GM12874 (cell line): ENCODE results near the gene TECR.

Experiments used
- TF ChIP-seq, protein P1 (sequence below): IDR thresholded peaks from 2 replicates; pipeline ENCODE4 v1.5.1; 2011; ENCODE audit warnings: low read depth, mild to moderate bottlenecking, control low read depth, low read length, moderate library complexity; ENCODE audit not compliant: insufficient read depth

Gene TECR

GRCh38 chr19:14556662-14557188 is 27.3 kb downstream of the TECR start:
- TF ChIP-seq, protein P1, sequence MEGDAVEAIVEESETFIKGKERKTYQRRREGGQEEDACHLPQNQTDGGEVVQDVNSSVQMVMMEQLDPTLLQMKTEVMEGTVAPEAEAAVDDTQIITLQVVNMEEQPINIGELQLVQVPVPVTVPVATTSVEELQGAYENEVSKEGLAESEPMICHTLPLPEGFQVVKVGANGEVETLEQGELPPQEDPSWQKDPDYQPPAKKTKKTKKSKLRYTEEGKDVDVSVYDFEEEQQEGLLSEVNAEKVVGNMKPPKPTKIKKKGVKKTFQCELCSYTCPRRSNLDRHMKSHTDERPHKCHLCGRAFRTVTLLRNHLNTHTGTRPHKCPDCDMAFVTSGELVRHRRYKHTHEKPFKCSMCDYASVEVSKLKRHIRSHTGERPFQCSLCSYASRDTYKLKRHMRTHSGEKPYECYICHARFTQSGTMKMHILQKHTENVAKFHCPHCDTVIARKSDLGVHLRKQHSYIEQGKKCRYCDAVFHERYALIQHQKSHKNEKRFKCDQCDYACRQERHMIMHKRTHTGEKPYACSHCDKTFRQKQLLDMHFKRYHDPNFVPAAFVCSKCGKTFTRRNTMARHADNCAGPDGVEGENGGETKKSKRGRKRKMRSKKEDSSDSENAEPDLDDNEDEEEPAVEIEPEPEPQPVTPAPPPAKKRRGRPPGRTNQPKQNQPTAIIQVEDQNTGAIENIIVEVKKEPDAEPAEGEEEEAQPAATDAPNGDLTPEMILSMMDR = peak; percentile 99

GRCh38 chr19:14558370-14559066 is 29.1 kb downstream of the TECR start:
- TF ChIP-seq, protein P1 = no peak

GRCh38 chr19:14559916-14560775 is 30.8 kb downstream of the TECR start:
- TF ChIP-seq, protein P1 = no peak

GRCh38 chr19:14560776-14561108 is 31.3 kb downstream of the TECR start:
- TF ChIP-seq, protein P1 = no peak

GRCh38 chr19:14561249-14561648 is 31.9 kb downstream of the TECR start:
- TF ChIP-seq, protein P1 = no peak

DNA sequence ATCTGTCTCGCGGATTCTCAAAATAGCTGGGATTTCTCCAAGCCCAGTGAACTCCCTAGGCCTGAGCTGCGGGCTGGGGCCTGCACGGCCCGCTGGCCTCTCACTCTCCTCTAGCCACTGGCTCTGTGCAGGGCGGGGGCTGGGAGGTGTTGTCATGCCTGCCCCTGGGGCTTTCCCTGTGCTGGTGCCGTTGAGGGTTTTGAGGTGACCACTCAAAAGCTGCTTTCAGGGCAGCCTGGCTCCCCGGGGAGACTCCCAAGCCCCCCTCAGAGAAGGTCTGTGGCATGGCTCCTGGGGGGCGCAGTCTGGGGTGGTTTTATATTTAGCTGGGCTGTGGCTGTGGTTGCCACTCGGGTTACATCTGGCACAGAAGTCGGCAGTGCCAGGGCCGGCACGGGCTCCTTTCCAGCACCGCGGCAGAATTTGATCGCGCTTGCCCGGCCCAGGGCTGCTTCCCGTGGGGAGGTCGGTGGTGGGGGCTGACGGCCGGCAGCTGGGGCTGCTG is 32.5 kb downstream of the TECR start:
- TF ChIP-seq, protein P1 = no peak

DNA sequence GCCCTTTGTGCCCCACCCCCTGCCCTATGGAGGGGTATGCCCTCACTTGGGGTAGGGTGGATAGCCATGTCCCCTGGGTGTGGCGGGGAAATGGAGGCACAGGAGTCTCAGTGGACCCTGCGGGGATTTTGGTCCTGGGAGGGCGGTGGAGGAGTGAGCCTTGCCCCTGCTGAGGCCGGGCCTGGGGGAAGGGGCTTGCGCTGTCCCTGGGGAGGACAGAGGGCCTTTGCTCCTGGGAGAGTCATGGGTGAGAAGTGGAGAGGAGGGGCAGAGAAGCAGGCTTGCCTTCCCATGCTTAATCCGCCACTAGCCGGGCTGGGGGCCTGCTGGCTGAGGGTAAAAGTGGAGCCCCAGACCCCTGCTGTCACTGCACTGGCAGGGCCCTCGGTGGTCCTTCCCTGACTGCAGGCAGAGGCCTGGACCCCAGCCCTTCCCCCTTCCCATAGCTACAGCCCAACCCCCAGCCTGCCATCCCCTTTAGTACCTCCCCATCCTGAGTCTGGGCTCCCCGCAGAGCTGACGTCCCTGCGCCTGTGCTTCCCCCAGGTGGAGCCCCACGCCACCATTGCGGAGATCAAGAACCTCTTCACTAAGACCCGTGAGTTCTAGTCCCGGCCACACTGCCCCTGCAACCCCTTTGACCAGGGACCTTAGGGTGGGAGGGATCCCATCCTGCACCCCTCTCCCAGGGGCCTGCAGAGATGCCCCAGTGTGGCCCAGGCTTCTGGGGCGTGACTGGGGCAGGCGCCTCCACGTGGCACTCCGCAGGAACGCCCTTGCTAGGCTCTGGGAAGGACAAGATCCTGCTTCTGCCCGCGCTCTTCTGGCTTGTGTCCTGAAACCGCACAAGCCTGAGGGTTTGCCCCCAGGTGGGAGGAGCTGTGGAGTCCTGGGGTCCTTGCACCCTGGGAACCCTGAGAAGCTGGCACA is 33.5 kb downstream of the TECR start:
- TF ChIP-seq, protein P1 = no peak
